Spleen (tissue), 11 donors: ENCODE data around the gene C12orf60. TPM values are rescaled to one million over a fixed set of nuclear protein-coding genes. Genes with fewer than 3 reads are reported as not detected.

Experiments used
- DNase-seq: peaks from one replicate; pipeline ENCODE4 v3.0.0-alpha.2; 2020
- H3K27ac ChIP-seq, 8 donors: fragments of 200-600 bp; sonication (generic) in 7 of 8; 1 replicate in 4 of 8; 2 replicates in 4 of 8; pipeline versions ENCODE4 v1.5.0 to v1.8.0; 2016 to 2021; ENCODE audit warnings: inconsistent platforms in 4 of 8, mild to moderate bottlenecking in 4 of 8, moderate library complexity in 1 of 8
- H3K27me3 ChIP-seq, 7 donors: fragments of 200-600 bp; sonication (generic) in 6 of 7; replicated peaks in 1 of 7; 1 replicate in 4 of 7; 2 replicates in 3 of 7; pipeline versions ENCODE4 v1.5.0 to v1.8.0; 2016 to 2021; ENCODE audit warnings: inconsistent platforms in 3 of 7, mild to moderate bottlenecking in 1 of 7
- H3K36me3 ChIP-seq, 6 donors: fragments of 200-600 bp; sonication (generic) in 5 of 6; 1 replicate in 4 of 6; 2 replicates in 2 of 6; pipeline versions ENCODE4 v1.5.0 to v1.8.0; 2016 to 2021; ENCODE audit warnings: inconsistent platforms in 2 of 6
- H3K4me1 ChIP-seq, 6 donors: fragments of 200-600 bp; sonication (generic) in 5 of 6; 1 replicate in 3 of 6; 2 replicates in 3 of 6; pipeline versions ENCODE4 v1.5.0 to v1.8.0; 2016 to 2021; ENCODE audit warnings: inconsistent platforms in 3 of 6
- H3K4me3 ChIP-seq, 8 donors: fragments of 200-600 bp; sonication (generic) in 7 of 8; 1 replicate in 4 of 8; 2 replicates in 4 of 8; pipeline versions ENCODE4 v1.5.0 to v1.8.0; 2016 to 2021; ENCODE audit warnings: inconsistent platforms in 4 of 8, mild to moderate bottlenecking in 4 of 8, moderate library complexity in 2 of 8
- H3K9me3 ChIP-seq, 8 donors: fragments of 200-600 bp; sonication (generic) in 7 of 8; 1 replicate in 4 of 8; 2 replicates in 4 of 8; pipeline versions ENCODE4 v1.5.0 to v1.8.0; 2016 to 2021; ENCODE audit warnings: inconsistent platforms in 4 of 8
- CTCF ChIP-seq, 11 experiments: fragments of 200-600 bp in 7 of 11; fragments of 450-650 bp in 4 of 11; sonication (generic) in 4 of 11; IDR thresholded peaks in 8 of 11; conservative IDR thresholded peaks in 3 of 11; 1 replicate in 7 of 11; 2 replicates in 4 of 11; pipeline versions ENCODE4 v1.4.0 to v1.8.0; 2016 to 2021; ENCODE audit warnings: antibody characterized with exemption in 11 of 11, inconsistent platforms in 4 of 11, mild to moderate bottlenecking in 1 of 11
- POLR2A ChIP-seq, 3 donors: fragments of 450-650 bp; IDR thresholded peaks; one replicate each; pipeline ENCODE4 v1.5.1; 2017; ENCODE audit warnings: antibody characterized with exemption in 3 of 3, mild to moderate bottlenecking in 1 of 3
- POLR2AphosphoS5 ChIP-seq, 3 donors: sonication (generic); formaldehyde crosslinking; IDR thresholded peaks; one replicate each; pipeline ENCODE4 v1.5.1; 2017; ENCODE audit warnings: antibody characterized with exemption in 3 of 3
- WGBS, 5 donors: extraction: QIAGEN DNeasy Blood & Tissue Kit in 3 of 5; methylation state at CpG; one replicate each; pipeline versions ENCODE4 v1.1.5 to v1.1.7; 2013 to 2018; 5-methylcytosine and 5-hydroxymethylcytosine counted together
- intact Hi-C: fragments of 100-400 bp; cut with DNase I; formaldehyde crosslinking; loops from one replicate; pipeline ENCODE4 v1.15.0; 2023; ENCODE audit warnings: low total_unique reads
- polyA plus RNA-seq, 3 donors: library from polyadenylated mRNA; stranded (reverse); fragments of 200-250 nt; gene quantifications; one replicate each; pipeline ENCODE4 v1.2.1, GENCODE V29; 2013
- total RNA-seq, 7 donors: library from RNA; depleted of rRNA in 3 of 7; stranded (reverse); fragments of >200 nt in 3 of 7; fragmentation: NEBNext Ultra II Directional in 4 of 7; extraction: Animal tissue kit (Norgen Biotek cat#: 25700) in 4 of 7; gene quantifications; one replicate each; pipeline versions ENCODE4 v1.1.0 to v1.2.1, GENCODE V29; 2016 to 2021
- donor health status: healthy with polysubstance abuse.
- donor health status: DM: no; HTN: no; CAD: no; lungs with moderate emphysema.
- donor health status: DM: no; HTN: no; CAD: no.
- donor health status: Bipolar disorder and iron deficiency.
- donor health status: healthy.
- donor health status: DM: no; HTN: no; CAD: no.
- donor health status: DM: yes; HTN: yes; CAD: no.

C12orf60 gene
- total and polyA plus RNA-seq, 10 donors, result 0.51 to 2.2 (median 1.1) TPM

GRCh38 chr12:14772946-14773345, 30.5 kb upstream of the C12orf60 start:
- Histone ChIP-seq H3K27ac (peak overlapping the region in 3 of 8 donors; percentile 92 to 94 (median 93)), H3K4me3 (peak overlapping the region in 1 of 8 donors; percentile 86), H3K27me3 (no peaks in the 10 kb centered on the region), H3K36me3 (peaks cover 0 to 1% (median 0%) of the 10 kb centered on the region in 6 donors), H3K4me1 (peaks cover 2 to 69% (median 46%) of the 10 kb centered on the region in 6 donors), H3K9me3 (no peaks in the 10 kb centered on the region)
- 91 to 96% (median 95%) methylated on average over 5 of the region's 5 CpGs for WGBS, 5 donors
- no peak for DNase-seq
- no peak for TF ChIP-seq POLR2AphosphoS5 (IDR thresholded peaks at IDR 0.05)
- no peak for TF ChIP-seq POLR2A (IDR thresholded peaks at IDR 0.05)
- TF ChIP-seq CTCF (IDR thresholded peaks at IDR 0.05 in 8 of 11, conservative IDR thresholded peaks at IDR 0.05 in 3 of 11), result no peak
- intact Hi-C loops, result no loop called here

GRCh38 chr12:14773685-14774073, 29.8 kb upstream of the C12orf60 start:
- H3K9me3 ChIP-seq, result no peaks in the 10 kb centered on the region
- peak overlapping the region; percentile 86 to 96 (median 92) for H3K27ac ChIP-seq
- H3K36me3 ChIP-seq, result no peaks in the 10 kb centered on the region
- H3K27me3 ChIP-seq, result no peaks in the 10 kb centered on the region
- DNase-seq, result peak; percentile 88
- peaks cover 0 to 61% (median 39%) of the 10 kb centered on the region in 6 donors for H3K4me1 ChIP-seq
- 3 to 27% (median 23%) methylated on average over 15 to 16 of the region's 16 CpGs for WGBS, 5 donors
- peak overlapping the region; percentile 44 to 86 (median 63) for H3K4me3 ChIP-seq
- intact Hi-C loops, result no loop called here
- TF ChIP-seq CTCF (IDR thresholded peaks at IDR 0.05 in 8 of 11, conservative IDR thresholded peaks at IDR 0.05 in 3 of 11), result no peak
- TF ChIP-seq POLR2A (IDR thresholded peaks at IDR 0.05), result no peak
- no peak for TF ChIP-seq POLR2AphosphoS5 (IDR thresholded peaks at IDR 0.05)

- H3K4me3 ChIP-seq, result peak overlapping the region; percentile 44 to 86 (median 63)
- H3K36me3 ChIP-seq, result no peaks in the 10 kb centered on the region
- peaks cover 0 to 55% (median 33%) of the 10 kb centered on the region in 6 donors for H3K4me1 ChIP-seq
- intact Hi-C loops, result no loop called here
- no peaks in the 10 kb centered on the region for H3K27me3 ChIP-seq
- DNase-seq, result peak; percentile 95
- TF ChIP-seq CTCF (IDR thresholded peaks at IDR 0.05 in 8 of 11, conservative IDR thresholded peaks at IDR 0.05 in 3 of 11), result peak in 1 of 11 experiments; percentile 20
- peak; percentile 98 to 99 (median 99) for TF ChIP-seq POLR2AphosphoS5 (IDR thresholded peaks at IDR 0.05)
- TF ChIP-seq POLR2A (IDR thresholded peaks at IDR 0.05), result peak in 2 of 3 donors; percentile 76 to 94
- peak overlapping the region; percentile 86 to 96 (median 92) for H3K27ac ChIP-seq
- H3K9me3 ChIP-seq, result no peaks in the 10 kb centered on the region
- 0 to 1% (median 0%) methylated on average over 23 to 67 of the region's 67 CpGs for WGBS, 5 donors
Measured at GRCh38 chr12:14774074-14774905, 29.2 kb upstream of the C12orf60 start.
